MM.1S (cell line): Measurements from ENCODE around the gene COPE.

Experiments
- EZH2phosphoT487 ChIP-seq: fragments of 300-600 bp; sonication (generic); IDR thresholded peaks from 2 replicates; pipeline ENCODE4 v1.6.1; 2018; ENCODE audit warnings: antibody characterized with exemption, low read length
- TF ChIP-seq, protein P1 (sequence below): fragments of 300-600 bp; sonication (generic); IDR thresholded peaks from 2 replicates; pipeline ENCODE4 v1.5.1; 2016; ENCODE audit warnings: antibody characterized with exemption, low read length, mixed read lengths

DNA sequence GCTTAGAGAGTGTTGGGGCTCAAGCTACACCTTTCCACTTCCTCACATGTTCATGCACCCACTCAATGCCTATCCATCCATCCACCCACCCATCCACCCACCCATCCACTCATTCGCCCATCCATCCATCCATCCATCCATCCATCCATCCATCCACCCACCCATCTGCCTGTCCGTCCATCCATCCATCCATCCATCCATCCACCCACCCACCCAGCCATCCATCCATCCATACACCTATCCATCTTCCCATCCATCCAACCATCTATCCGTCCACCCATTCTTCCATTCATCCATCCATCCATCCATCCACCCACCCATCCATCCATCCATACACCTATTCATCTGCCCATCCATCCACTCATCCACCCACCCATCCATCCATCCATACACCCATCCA, 34.9 kb upstream of the COPE start:
- TF ChIP-seq, protein P1, sequence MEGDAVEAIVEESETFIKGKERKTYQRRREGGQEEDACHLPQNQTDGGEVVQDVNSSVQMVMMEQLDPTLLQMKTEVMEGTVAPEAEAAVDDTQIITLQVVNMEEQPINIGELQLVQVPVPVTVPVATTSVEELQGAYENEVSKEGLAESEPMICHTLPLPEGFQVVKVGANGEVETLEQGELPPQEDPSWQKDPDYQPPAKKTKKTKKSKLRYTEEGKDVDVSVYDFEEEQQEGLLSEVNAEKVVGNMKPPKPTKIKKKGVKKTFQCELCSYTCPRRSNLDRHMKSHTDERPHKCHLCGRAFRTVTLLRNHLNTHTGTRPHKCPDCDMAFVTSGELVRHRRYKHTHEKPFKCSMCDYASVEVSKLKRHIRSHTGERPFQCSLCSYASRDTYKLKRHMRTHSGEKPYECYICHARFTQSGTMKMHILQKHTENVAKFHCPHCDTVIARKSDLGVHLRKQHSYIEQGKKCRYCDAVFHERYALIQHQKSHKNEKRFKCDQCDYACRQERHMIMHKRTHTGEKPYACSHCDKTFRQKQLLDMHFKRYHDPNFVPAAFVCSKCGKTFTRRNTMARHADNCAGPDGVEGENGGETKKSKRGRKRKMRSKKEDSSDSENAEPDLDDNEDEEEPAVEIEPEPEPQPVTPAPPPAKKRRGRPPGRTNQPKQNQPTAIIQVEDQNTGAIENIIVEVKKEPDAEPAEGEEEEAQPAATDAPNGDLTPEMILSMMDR, result no peak
- TF ChIP-seq EZH2phosphoT487, result no peak
